HepG2 (cell line): ENCODE results near the gene DNASE1. TPM values are rescaled to one million over a fixed set of nuclear protein-coding genes. Genes with fewer than 3 reads are reported as not detected.

ENCODE experiments used
- ATM ChIP-seq: fragments of 450-650 bp; IDR thresholded peaks from 2 replicates; pipeline ENCODE4 v1.7.1; 2017; ENCODE audit warnings: mild to moderate bottlenecking, borderline replicate concordance
- BCL6 ChIP-seq: IDR thresholded peaks from 2 replicates; pipeline ENCODE4 v1.6.1; 2016; ENCODE audit warnings: missing genetic modification reagents, missing compliant biosample characterization
- CBX2 ChIP-seq, 2 experiments: fragments of 200-600 bp in 1 of 2; sonication (generic); formaldehyde crosslinking in 1 of 2; IDR thresholded peaks; 2 replicates each; pipeline versions ENCODE4 v1.7.0 to v1.8.1; 2018 to 2022; ENCODE audit warnings: low read depth in 2 of 2, low read length in 1 of 2, mild to moderate bottlenecking in 1 of 2, missing genetic modification reagents in 1 of 2
- HNRNPH1 ChIP-seq: fragments of 200-400 bp; formaldehyde crosslinking; optimal IDR thresholded peaks from 2 replicates; pipeline ENCODE3; 2017; ENCODE audit warnings: mild to moderate bottlenecking, low read depth, low read length
- IRF2 ChIP-seq: IDR thresholded peaks from 2 replicates; pipeline ENCODE4 v1.6.1; 2018; ENCODE audit warnings: missing genetic modification reagents, missing compliant biosample characterization
- LCORL ChIP-seq, 2 experiments: fragments of 450-650 bp in 1 of 2; sonication (generic) in 1 of 2; formaldehyde crosslinking in 1 of 2; IDR thresholded peaks; 2 replicates each; pipeline versions ENCODE4 v1.5.0 to v1.6.1; 2017 to 2020; ENCODE audit warnings: antibody characterized with exemption in 1 of 2, missing genetic modification reagents in 1 of 2
- MAFK ChIP-seq, 2 experiments: IDR thresholded peaks in 1 of 2; conservative IDR thresholded peaks in 1 of 2; 2 replicates each; pipeline ENCODE4 v1.6.1; 2011; ENCODE audit warnings: improper control_type of control experiment in 2 of 2, low read length in 2 of 2
- PHF20 ChIP-seq: sonication (generic); formaldehyde crosslinking; IDR thresholded peaks from 2 replicates; pipeline ENCODE4 v1.5.0; 2020; ENCODE audit warnings: mild to moderate bottlenecking, missing genetic modification reagents
- PHF21A ChIP-seq: sonication (generic); formaldehyde crosslinking; IDR thresholded peaks from 2 replicates; pipeline ENCODE4 v1.5.0; 2020; ENCODE audit warnings: mild to moderate bottlenecking, missing genetic modification reagents
- POLR2A ChIP-seq, 2 experiments: IDR thresholded peaks; 2 replicates each; pipeline ENCODE4 v1.6.1; 2011; ENCODE audit warnings: low read depth in 2 of 2, low read length in 2 of 2, mild to moderate bottlenecking in 1 of 2, moderate library complexity in 1 of 2; ENCODE audit not compliant: insufficient read depth in 1 of 2
- RFX3 ChIP-seq: IDR thresholded peaks from 2 replicates; pipeline ENCODE4 v1.6.1; 2016; ENCODE audit warnings: missing biosample characterization, missing genetic modification reagents
- SALL2 ChIP-seq: sonication (generic); formaldehyde crosslinking; IDR thresholded peaks from 2 replicates; pipeline ENCODE4 v1.8.1; 2023; ENCODE audit warnings: mild to moderate bottlenecking, missing genetic modification reagents, inconsistent platforms
- SOX5 ChIP-seq: IDR thresholded peaks from 2 replicates; pipeline ENCODE4 v1.6.1; 2016; ENCODE audit warnings: borderline replicate concordance
- SP2 ChIP-seq: sonication (generic); formaldehyde crosslinking; IDR thresholded peaks from 2 replicates; pipeline ENCODE4 v1.5.1; 2020; ENCODE audit warnings: mild to moderate bottlenecking, missing genetic modification reagents
- ZFP1 ChIP-seq: IDR thresholded peaks from 2 replicates; pipeline ENCODE4 v1.6.1; 2016
- ZNF256 ChIP-seq: sonication (generic); formaldehyde crosslinking; conservative IDR thresholded peaks from 2 replicates; pipeline ENCODE4 v1.4.0; 2020; ENCODE audit warnings: missing genetic modification reagents
- ZNF263 ChIP-seq: sonication (generic); formaldehyde crosslinking; IDR thresholded peaks from 2 replicates; pipeline ENCODE4 v1.4.0; 2020; ENCODE audit warnings: missing genetic modification reagents
- ZNF337 ChIP-seq: sonication (generic); formaldehyde crosslinking; IDR thresholded peaks from 2 replicates; pipeline ENCODE4 v1.5.1; 2020; ENCODE audit warnings: missing genetic modification reagents, low read depth, mild to moderate bottlenecking, borderline replicate concordance
- ZNF383 ChIP-seq: sonication (generic); formaldehyde crosslinking; IDR thresholded peaks from 2 replicates; pipeline ENCODE4 v1.4.0; 2020; ENCODE audit warnings: missing genetic modification reagents, mild to moderate bottlenecking, borderline replicate concordance
- ZNF720 ChIP-seq: sonication (generic); formaldehyde crosslinking; IDR thresholded peaks from 2 replicates; pipeline ENCODE4 v1.4.0; 2020; ENCODE audit warnings: missing genetic modification reagents
- ZNF781 ChIP-seq: sonication (generic); formaldehyde crosslinking; IDR thresholded peaks from 2 replicates; pipeline ENCODE4 v1.5.1; 2020; ENCODE audit warnings: borderline replicate concordance, mild to moderate bottlenecking, missing genetic modification reagents; ENCODE audit errors: not compliant biosample characterization
- ZSCAN29 ChIP-seq: sonication (generic); formaldehyde crosslinking; conservative IDR thresholded peaks from 2 replicates; pipeline ENCODE4 v1.4.0; 2020; ENCODE audit warnings: mild to moderate bottlenecking, missing genetic modification reagents
- polyA plus RNA-seq, 8 experiments: library from polyadenylated mRNA; depleted of rRNA in 3 of 8; stranded (reverse) in 7 of 8; unstranded in 1 of 8; fragments of >200 nt; fragmentation: Illumina TruSeq in 4 of 8; extraction: Trizol in 4 of 8; gene quantifications; 2 replicates each; pipeline versions ENCODE4 v1.2.1 to v1.2.3, GENCODE V29; 2011 to 2016; ENCODE audit warnings: low read depth in 4 of 8, missing spikeins in 1 of 8, mixed read lengths in 1 of 8; ENCODE audit not compliant: insufficient read depth in 1 of 8
- total RNA-seq, 5 experiments: library from RNA; depleted of rRNA; stranded (reverse); fragments of >200 nt; fragmentation: Illumina TruSeq; extraction: Trizol; gene quantifications; 2 replicates each; pipeline ENCODE4 v1.2.3, GENCODE V29; 2016; ENCODE audit warnings: low read depth in 1 of 5
- TF ChIP-seq, protein P1 (sequence below): sonication (generic); formaldehyde crosslinking; IDR thresholded peaks from 2 replicates; pipeline ENCODE4 v1.5.0; 2020; ENCODE audit warnings: mild to moderate bottlenecking, low read depth, missing genetic modification reagents, borderline replicate concordance
- TF ChIP-seq, protein P2 (sequence below): IDR thresholded peaks from 2 replicates; pipeline ENCODE4 v1.6.1; 2016; ENCODE audit warnings: low read depth, borderline replicate concordance
- TF ChIP-seq, protein P3 (sequence below): sonication (generic); formaldehyde crosslinking; conservative IDR thresholded peaks from 2 replicates; pipeline ENCODE4 v1.8.0; 2022; ENCODE audit warnings: low read depth, missing genetic modification reagents
- TF ChIP-seq, protein P4 (sequence below): sonication (generic); formaldehyde crosslinking; IDR thresholded peaks from 2 replicates; pipeline ENCODE4 v1.8.0; 2022; ENCODE audit warnings: missing genetic modification reagents, low read depth, mild to moderate bottlenecking, borderline replicate concordance
- TF ChIP-seq, protein P5 (sequence below): sonication (generic); formaldehyde crosslinking; IDR thresholded peaks from 2 replicates; pipeline ENCODE4 v1.4.0; 2020; ENCODE audit warnings: mild to moderate bottlenecking, missing genetic modification reagents

DNASE1 gene
- total and polyA plus RNA-seq, 2 of the 13 experiments (the other 11 are each of a cell fraction or from before 2014, with no cell fraction given) = 7.1 to 11.1 TPM

DNA sequence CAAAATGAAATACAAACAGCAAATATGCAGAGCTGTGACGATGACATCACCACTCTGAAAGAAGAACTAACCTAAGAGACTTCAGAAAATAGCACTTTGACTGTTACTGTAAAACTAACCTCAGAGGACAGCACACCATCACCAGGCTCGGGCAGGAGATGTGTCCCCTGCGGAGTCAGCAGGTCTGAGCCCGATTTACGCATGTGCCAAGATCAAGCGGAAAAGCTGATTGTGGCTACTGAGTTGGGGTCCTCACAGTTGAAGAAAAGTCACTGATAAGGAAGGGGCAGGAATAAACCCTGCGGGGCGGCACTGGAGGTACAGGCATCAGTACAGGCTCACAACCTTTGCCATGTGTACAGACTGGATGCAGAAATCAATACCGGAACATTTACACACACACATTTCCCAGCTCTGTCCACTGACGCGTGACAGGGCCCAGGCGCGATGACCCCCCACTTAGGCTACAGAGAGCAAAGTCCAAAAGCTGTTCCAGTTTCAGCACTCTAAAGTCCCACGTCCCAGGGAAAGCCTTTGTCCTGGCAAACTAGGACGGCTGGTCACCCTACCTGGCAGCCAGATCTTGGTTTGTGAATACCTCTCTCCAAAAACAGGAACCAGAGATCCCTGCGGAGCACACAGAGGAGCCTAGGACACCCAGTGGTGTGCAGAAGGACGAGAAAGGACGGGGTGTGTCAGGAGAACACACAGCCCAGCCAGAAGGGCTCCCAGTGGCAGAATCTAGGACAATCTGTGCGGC, 41.3 kb downstream of the DNASE1 start (continued):
- TF ChIP-seq, protein P1, sequence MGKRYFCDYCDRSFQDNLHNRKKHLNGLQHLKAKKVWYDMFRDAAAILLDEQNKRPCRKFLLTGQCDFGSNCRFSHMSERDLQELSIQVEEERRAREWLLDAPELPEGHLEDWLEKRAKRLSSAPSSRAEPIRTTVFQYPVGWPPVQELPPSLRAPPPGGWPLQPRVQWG (CRISPR knock-in tag) = no peak
- TF ChIP-seq ZFP1 (peak; percentile 72), ZNF781 (CRISPR knock-in tag) (no peak), ZNF256 (CRISPR knock-in tag) (no peak), ATM (no peak), POLR2A (IDR thresholded peaks at IDR 0.05; ENCODE audit: insufficient read depth in 1 of 2, low read depth in 2 of 2, low read length in 2 of 2) (peak; percentile 87 to 97; a peak in 3 of 4 replicates), ZNF720 (CRISPR knock-in tag) (no peak), ZNF383 (CRISPR knock-in tag) (no peak), CBX2 (IDR thresholded peaks at IDR 0.05; ENCODE audit: low read depth, low read length) (no peak), CBX2 (CRISPR knock-in tag; IDR thresholded peaks at IDR 0.05; ENCODE audit: low read depth) (no peak), RFX3 (CRISPR knock-in tag) (no peak), ZSCAN29 (CRISPR knock-in tag) (0 out of 2 replicates have a peak, but pooled peaks have one; percentile 77), ZNF337 (peak; percentile 91), LCORL (IDR thresholded peaks at IDR 0.05) (no peak), LCORL (CRISPR knock-in tag; IDR thresholded peaks at IDR 0.05) (peak; percentile 98), PHF20 (CRISPR knock-in tag) (peak; percentile 64), BCL6 (CRISPR knock-in tag) (peak; percentile 80), SOX5 (CRISPR knock-in tag) (peak; percentile 92), SALL2 (CRISPR knock-in tag) (peak; percentile 87; the same call in 1 of the 2 replicates), IRF2 (CRISPR knock-in tag) (peak; percentile 95), SP2 (CRISPR knock-in tag) (no peak), MAFK (conservative IDR thresholded peaks at IDR 0.05 in 1 of 2, IDR thresholded peaks at IDR 0.05 in 1 of 2; ENCODE audit: low read length in 2 of 2) (0 out of 4 replicates have a peak, but pooled peaks of 1 of the 2 experiments have one; percentile 17), HNRNPH1 (no peak), ZNF263 (CRISPR knock-in tag) (no peak; the same call in 1 of the 2 replicates), PHF21A (CRISPR knock-in tag) (peak; percentile 100)
- TF ChIP-seq, protein P2, sequence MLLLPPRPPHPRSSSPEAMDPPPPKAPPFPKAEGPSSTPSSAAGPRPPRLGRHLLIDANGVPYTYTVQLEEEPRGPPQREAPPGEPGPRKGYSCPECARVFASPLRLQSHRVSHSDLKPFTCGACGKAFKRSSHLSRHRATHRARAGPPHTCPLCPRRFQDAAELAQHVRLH (CRISPR knock-in tag) = no peak
- TF ChIP-seq, protein P3, sequence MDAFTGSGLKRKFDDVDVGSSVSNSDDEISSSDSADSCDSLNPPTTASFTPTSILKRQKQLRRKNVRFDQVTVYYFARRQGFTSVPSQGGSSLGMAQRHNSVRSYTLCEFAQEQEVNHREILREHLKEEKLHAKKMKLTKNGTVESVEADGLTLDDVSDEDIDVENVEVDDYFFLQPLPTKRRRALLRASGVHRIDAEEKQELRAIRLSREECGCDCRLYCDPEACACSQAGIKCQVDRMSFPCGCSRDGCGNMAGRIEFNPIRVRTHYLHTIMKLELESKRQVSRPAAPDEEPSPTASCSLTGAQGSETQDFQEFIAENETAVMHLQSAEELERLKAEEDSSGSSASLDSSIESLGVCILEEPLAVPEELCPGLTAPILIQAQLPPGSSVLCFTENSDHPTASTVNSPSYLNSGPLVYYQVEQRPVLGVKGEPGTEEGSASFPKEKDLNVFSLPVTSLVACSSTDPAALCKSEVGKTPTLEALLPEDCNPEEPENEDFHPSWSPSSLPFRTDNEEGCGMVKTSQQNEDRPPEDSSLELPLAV (CRISPR knock-in tag) = no peak
- TF ChIP-seq, protein P4, sequence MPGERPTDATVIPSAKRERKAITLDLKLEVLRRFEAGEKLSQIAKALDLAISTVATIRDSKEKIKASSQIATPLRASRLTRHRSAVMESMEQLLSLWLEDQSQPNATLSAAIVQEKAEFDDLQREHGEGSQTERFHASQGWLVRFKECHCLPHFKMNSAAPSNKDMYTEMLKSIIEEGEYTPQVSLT = peak; percentile 85; the same call in 1 of the 2 replicates
- TF ChIP-seq, protein P5, sequence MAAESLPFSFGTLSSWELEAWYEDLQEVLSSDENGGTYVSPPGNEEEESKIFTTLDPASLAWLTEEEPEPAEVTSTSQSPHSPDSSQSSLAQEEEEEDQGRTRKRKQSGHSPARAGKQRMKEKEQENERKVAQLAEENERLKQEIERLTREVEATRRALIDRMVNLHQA (CRISPR knock-in tag) = no peak
